Neuronal stem cell (in vitro differentiated cells): ENCODE data around the gene UBL7.

Experiments
- DNase-seq: peaks from one replicate; pipeline ENCODE4 v3.0.0-alpha.2; 2013; ENCODE audit warnings: low spot score
- H2AFZ ChIP-seq: one replicate; pipeline ENCODE4 v1.6.1; 2013; ENCODE audit warnings: mild to moderate bottlenecking, low read length, inconsistent platforms
- H2AK5ac ChIP-seq: 2 replicates; pipeline ENCODE4 v1.6.1; 2013; ENCODE audit warnings: low read depth, mild to moderate bottlenecking, inconsistent platforms, low read length, moderate library complexity, mixed read lengths
- H2BK120ac ChIP-seq: 2 replicates; pipeline ENCODE4 v1.6.1; 2013; ENCODE audit warnings: low read depth, mild to moderate bottlenecking, inconsistent platforms, low read length, moderate library complexity, mixed read lengths
- H2BK12ac ChIP-seq: one replicate; pipeline ENCODE4 v1.6.1; 2013; ENCODE audit warnings: low read length, inconsistent platforms
- H2BK15ac ChIP-seq: 2 replicates; pipeline ENCODE4 v1.6.1; 2013; ENCODE audit warnings: mild to moderate bottlenecking, low read length, inconsistent platforms, mixed read lengths
- H2BK5ac ChIP-seq: one replicate; pipeline ENCODE4 v1.6.1; 2013; ENCODE audit warnings: inconsistent platforms, mild to moderate bottlenecking, low read length, moderate library complexity
- H3K14ac ChIP-seq: one replicate; pipeline ENCODE4 v1.6.1; 2013; ENCODE audit warnings: low read length, inconsistent platforms
- H3K18ac ChIP-seq: 2 replicates; pipeline ENCODE4 v1.6.1; 2013; ENCODE audit warnings: low read length, inconsistent platforms
- H3K23ac ChIP-seq: 2 replicates; pipeline ENCODE4 v1.6.1; 2013; ENCODE audit warnings: low read depth, mild to moderate bottlenecking, mixed read lengths, low read length, inconsistent platforms; ENCODE audit not compliant: poor library complexity
- H3K27ac ChIP-seq: replicated peaks from 3 replicates; pipeline ENCODE4 v1.5.1; 2013; ENCODE audit warnings: low read length, inconsistent platforms
- H3K27me3 ChIP-seq, 3 experiments: 2 replicates each; pipeline ENCODE4 v1.6.1; 2013; ENCODE audit warnings: low read length in 3 of 3, mild to moderate bottlenecking in 2 of 3, inconsistent platforms in 1 of 3, low read depth in 1 of 3, mixed read lengths in 1 of 3, moderate library complexity in 1 of 3; ENCODE audit not compliant: control insufficient read depth in 3 of 3, insufficient read depth in 3 of 3
- H3K36me3 ChIP-seq, 2 donors: replicated peaks in 1 of 2; 2 replicates each; pipeline ENCODE4 v1.6.1; 2013; ENCODE audit warnings: low read length in 2 of 2; ENCODE audit not compliant: control insufficient read depth in 2 of 2, insufficient read depth in 2 of 2
- H3K4ac ChIP-seq: 2 replicates; pipeline ENCODE4 v1.6.1; 2013; ENCODE audit warnings: inconsistent platforms, mild to moderate bottlenecking, low read length, moderate library complexity
- H3K4me1 ChIP-seq, 2 donors: 1 replicate in 1 of 2; 2 replicates in 1 of 2; pipeline ENCODE4 v1.6.1; 2013; ENCODE audit warnings: low read length in 2 of 2, low read depth in 1 of 2; ENCODE audit not compliant: control insufficient read depth in 2 of 2, insufficient read depth in 1 of 2
- H3K4me2 ChIP-seq: one replicate; pipeline ENCODE4 v1.6.1; 2013; ENCODE audit warnings: mild to moderate bottlenecking, low read length, inconsistent platforms; ENCODE audit not compliant: insufficient read depth, poor library complexity, severe bottlenecking
- H3K4me3 ChIP-seq, 2 donors: 2 replicates each; pipeline ENCODE4 v1.5.1; 2013; ENCODE audit warnings: low read length in 2 of 2, mild to moderate bottlenecking in 2 of 2, inconsistent platforms in 1 of 2, moderate library complexity in 1 of 2
- H3K79me1 ChIP-seq: one replicate; pipeline ENCODE4 v1.6.1; 2013; ENCODE audit warnings: low read depth, mild to moderate bottlenecking, inconsistent platforms, low read length, moderate library complexity
- H3K9ac ChIP-seq: one replicate; pipeline ENCODE4 v1.6.1; 2013; ENCODE audit warnings: mild to moderate bottlenecking, low read depth, low read length, inconsistent platforms; ENCODE audit not compliant: poor library complexity
- H3K9me3 ChIP-seq, 2 donors: replicated peaks in 1 of 2; 2 replicates each; pipeline versions ENCODE3 to v1.6.1; 2013; ENCODE audit warnings: low read length in 2 of 2, mild to moderate bottlenecking in 2 of 2, inconsistent platforms in 1 of 2, low read depth in 1 of 2, mixed read lengths in 1 of 2, moderate library complexity in 1 of 2; ENCODE audit not compliant: control insufficient read depth in 2 of 2, insufficient read depth in 1 of 2
- H4K8ac ChIP-seq: one replicate; pipeline ENCODE4 v1.6.1; 2013; ENCODE audit warnings: low read depth, mild to moderate bottlenecking, inconsistent platforms, low read length, moderate library complexity
- H4K91ac ChIP-seq: one replicate; pipeline ENCODE4 v1.6.1; 2013; ENCODE audit warnings: low read length, low read depth, mild to moderate bottlenecking, inconsistent platforms; ENCODE audit not compliant: poor library complexity
- WGBS, 2 donors: extraction: QIAGEN DNeasy Blood & Tissue Kit; methylation state at CpG; one replicate each; pipeline ENCODE4 v1.1.7; 2013; ENCODE audit warnings: missing lambda C conversion rate in 2 of 2, mixed read lengths in 1 of 2; ENCODE audit not compliant: insufficient read length in 2 of 2, insufficient replicate concordance in 1 of 2; ENCODE audit errors: extremely low coverage in 2 of 2; 5-methylcytosine and 5-hydroxymethylcytosine counted together

The UBL7 gene

GRCh38 chr15:74414603-74415338 lies 46.2 kb downstream of the UBL7 start:
- no peak overlapping the region for H3K4me3 ChIP-seq
- H2AFZ ChIP-seq: no peak overlapping the region
- DNase-seq: no peak
- no peak overlapping the region for H2BK120ac ChIP-seq
- H3K9me3 ChIP-seq: no peaks in the 10 kb centered on the region
- peak overlapping the region; percentile 42 for H3K18ac ChIP-seq
- peaks cover 19 to 20% of the 10 kb centered on the region in 2 donors for H3K36me3 ChIP-seq
- H3K27me3 ChIP-seq: no peaks in the 10 kb centered on the region
- H3K4me2 ChIP-seq: no peak overlapping the region
- H2BK15ac ChIP-seq: no peak overlapping the region
- no peak overlapping the region for H3K9ac ChIP-seq
- no peak overlapping the region for H2BK5ac ChIP-seq
- no peak overlapping the region for H2BK12ac ChIP-seq
- H3K4me1 ChIP-seq: peaks cover 0 to 4% of the 10 kb centered on the region in 2 donors
- H4K91ac ChIP-seq: no peak overlapping the region
- H3K27ac ChIP-seq: no peak overlapping the region
- peaks cover 2% of the 10 kb centered on the region for H3K79me1 ChIP-seq
- no peak overlapping the region for H4K8ac ChIP-seq
- WGBS, 2 donors: no CpG with 5 or more reads among the region's 12 CpGs
- H3K4ac ChIP-seq: no peak overlapping the region
- no peak overlapping the region for H3K14ac ChIP-seq
- H3K23ac ChIP-seq: no peak overlapping the region
- no peak overlapping the region for H2AK5ac ChIP-seq

GRCh38 chr15:74414081-74414580 lies 46.8 kb downstream of the UBL7 start:
- Histone ChIP-seq H2AFZ (no peak overlapping the region), H4K91ac (no peak overlapping the region), H2BK5ac (no peak overlapping the region), H3K27me3 (no peaks in the 10 kb centered on the region), H3K27ac (no peak overlapping the region), H3K4me1 (peaks cover 0 to 4% of the 10 kb centered on the region in 2 donors), H2BK15ac (no peak overlapping the region), H3K9me3 (no peaks in the 10 kb centered on the region), H3K4me3 (no peak overlapping the region), H2AK5ac (no peak overlapping the region), H3K14ac (no peak overlapping the region), H3K79me1 (no peaks in the 10 kb centered on the region), H3K23ac (no peak overlapping the region), H3K9ac (no peak overlapping the region), H3K18ac (no peak overlapping the region), H2BK12ac (no peak overlapping the region), H3K36me3 (peaks cover 19 to 20% of the 10 kb centered on the region in 2 donors), H2BK120ac (no peak overlapping the region), H3K4me2 (no peak overlapping the region), H3K4ac (no peak overlapping the region), H4K8ac (no peak overlapping the region)
- DNase-seq: no peak
- no CpG with 5 or more reads among the region's 5 CpGs for WGBS, 2 donors

GRCh38 chr15:74413350-74414080 lies 47.4 kb downstream of the UBL7 start:
- no peak overlapping the region for H2BK120ac ChIP-seq
- H2BK5ac ChIP-seq: no peak overlapping the region
- no peak overlapping the region for H3K14ac ChIP-seq
- H3K27ac ChIP-seq: no peak overlapping the region
- DNase-seq: no peak
- no peaks in the 10 kb centered on the region for H3K79me1 ChIP-seq
- peak overlapping the region in 1 of 2 donors; percentile 13 for H3K4me3 ChIP-seq
- no peak overlapping the region for H4K8ac ChIP-seq
- no peak overlapping the region for H3K4me2 ChIP-seq
- no peak overlapping the region for H3K4ac ChIP-seq
- H3K18ac ChIP-seq: no peak overlapping the region
- H2AK5ac ChIP-seq: no peak overlapping the region
- H2BK15ac ChIP-seq: no peak overlapping the region
- H2AFZ ChIP-seq: no peak overlapping the region
- no peak overlapping the region for H2BK12ac ChIP-seq
- WGBS, 2 donors: no CpG with 5 or more reads among the region's 9 CpGs
- H3K36me3 ChIP-seq: peaks cover 19 to 20% of the 10 kb centered on the region in 2 donors
- H3K23ac ChIP-seq: no peak overlapping the region
- H3K4me1 ChIP-seq: peaks cover 0 to 4% of the 10 kb centered on the region in 2 donors
- H3K9ac ChIP-seq: no peak overlapping the region
- H4K91ac ChIP-seq: no peak overlapping the region
- H3K27me3 ChIP-seq: no peaks in the 10 kb centered on the region
- H3K9me3 ChIP-seq: no peaks in the 10 kb centered on the region

- Histone ChIP-seq H3K4ac (no peak overlapping the region), H2BK120ac (no peak overlapping the region), H3K4me1 (peaks cover 8 to 10% of the 10 kb centered on the region in 2 donors), H3K9ac (peak overlapping the region; percentile 44), H3K27me3 (no peaks in the 10 kb centered on the region), H3K9me3 (no peaks in the 10 kb centered on the region), H4K8ac (no peak overlapping the region), H2BK12ac (no peak overlapping the region), H3K27ac (no peak overlapping the region), H3K23ac (no peak overlapping the region), H3K4me3 (no peak overlapping the region), H3K36me3 (peaks cover 15 to 19% of the 10 kb centered on the region in 2 donors), H2AFZ (no peak overlapping the region), H2BK15ac (no peak overlapping the region), H3K18ac (peak overlapping the region; percentile 42), H2AK5ac (peak overlapping the region; percentile 13), H3K14ac (no peak overlapping the region), H3K79me1 (no peaks in the 10 kb centered on the region), H3K4me2 (no peak overlapping the region), H4K91ac (no peak overlapping the region), H2BK5ac (no peak overlapping the region)
- DNase-seq: no peak
- WGBS, 2 donors: no CpG with 5 or more reads among the region's 6 CpGs
Observed at GRCh38 chr15:74412159-74412558, 48.8 kb downstream of the UBL7 start.
